ENCODE data around the gene TXLNG. TPM values are rescaled to one million over a fixed set of nuclear protein-coding genes. Genes with fewer than 3 reads are reported as not detected.
"Not testable (repeated sequence)": the region's sequence is repeated elsewhere in the genome, so short reads cannot be mapped to it uniquely, and the experiment has no call there.

The TXLNG gene
- total RNA-seq, 2 experiments from 2014 or later = 17.3 to 21.4 TPM

DNA sequence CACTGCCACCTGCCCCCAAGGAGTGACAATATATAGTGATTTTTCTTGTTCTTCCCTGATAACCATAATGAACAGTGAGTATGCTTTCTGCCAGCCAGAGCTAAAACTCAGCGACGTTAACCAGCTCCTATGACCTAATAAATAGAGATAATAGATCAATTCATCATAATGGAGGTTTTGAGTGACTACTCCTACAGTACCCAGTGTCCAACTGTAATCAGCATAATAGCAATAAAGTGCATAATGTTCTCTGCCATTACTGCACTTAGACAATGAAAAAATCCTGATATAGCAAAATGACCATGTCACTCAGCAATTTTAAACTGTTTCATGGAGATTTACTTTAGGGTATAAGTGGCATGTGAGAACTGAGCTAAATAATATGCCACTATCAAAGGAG lies 20.7 kb upstream of the TXLNG start:
- Mint-ChIP-seq H3K27ac (no peak overlapping the region), H3K27me3 (no peaks in the 10 kb centered on the region), H3K36me3 (ENCODE audit: low read depth) (no peaks in the 10 kb centered on the region), H3K4me3 (no peak overlapping the region), H3K9me3 (ENCODE audit: low read depth) (no peaks in the 10 kb centered on the region), H3K4me1 (no peaks in the 10 kb centered on the region)
- CTCF ChIA-PET = no interaction called here
- POLR2A ChIA-PET = no interaction called here
- DNase-seq = no peak
- intact Hi-C loops (cut with DNase I, micrococcal nuclease) = no loop called here
- no peak for ATAC-seq

- ChIA-PET CTCF (no interaction called here), POLR2A (no interaction called here)
- Mint-ChIP-seq H3K27ac (no peak overlapping the region), H3K36me3 (ENCODE audit: low read depth) (no peaks in the 10 kb centered on the region), H3K4me1 (no peaks in the 10 kb centered on the region), H3K27me3 (no peaks in the 10 kb centered on the region), H3K9me3 (ENCODE audit: low read depth) (no peaks in the 10 kb centered on the region), H3K4me3 (no peak overlapping the region)
- intact Hi-C loops (cut with DNase I, micrococcal nuclease) = no loop called here
- no peak for DNase-seq
- ATAC-seq = no peak
These were observed 15.2 kb upstream of the TXLNG start for GRCh38 chrX:16770970-16771482.

DNA sequence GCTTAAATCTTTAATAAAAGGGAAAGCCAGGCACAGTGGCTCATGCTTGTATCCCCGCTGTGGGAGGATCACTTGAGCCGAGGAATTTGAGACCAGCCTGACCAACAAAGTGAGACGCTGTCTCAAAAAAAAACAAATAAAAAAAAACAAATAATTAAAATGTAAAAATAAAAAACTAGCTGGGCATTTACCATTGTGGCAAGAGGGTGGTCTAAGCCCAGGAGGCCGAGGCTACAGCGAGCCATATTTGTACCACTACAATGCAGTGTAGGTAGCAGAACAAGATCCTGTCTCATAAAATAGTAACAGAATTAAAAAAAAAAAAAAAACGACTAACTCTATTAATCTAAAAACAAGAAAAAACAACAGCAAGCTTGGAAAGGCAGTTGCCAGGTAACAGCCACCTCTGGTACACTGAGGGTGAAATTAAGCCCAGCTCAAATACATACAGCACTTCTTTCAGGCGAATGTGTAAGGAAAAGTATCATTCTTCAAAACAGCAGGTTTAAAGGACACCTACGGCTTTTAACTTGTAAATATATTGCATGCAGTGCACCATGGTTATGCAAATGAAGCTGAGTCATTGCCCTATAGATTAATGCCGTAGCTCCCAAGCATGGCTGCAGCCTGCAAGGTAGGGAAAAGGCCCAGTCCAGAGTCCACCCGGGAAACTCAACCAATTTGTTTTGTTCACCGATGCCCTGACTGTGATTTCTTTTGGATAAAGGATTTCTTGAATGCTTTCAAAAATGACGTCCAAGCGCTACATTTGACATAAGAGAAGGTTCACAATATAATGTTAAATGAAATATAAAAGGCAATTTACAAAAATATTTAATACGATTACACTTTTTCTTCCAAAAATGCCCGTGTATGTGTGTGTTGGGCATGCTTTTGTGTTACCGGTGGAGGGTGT lies 14.5 kb upstream of the TXLNG start:
- Mint-ChIP-seq H3K27ac (no peak overlapping the region), H3K36me3 (ENCODE audit: low read depth) (no peaks in the 10 kb centered on the region), H3K4me1 (no peaks in the 10 kb centered on the region), H3K27me3 (no peaks in the 10 kb centered on the region), H3K4me3 (no peak overlapping the region), H3K9me3 (ENCODE audit: low read depth) (no peaks in the 10 kb centered on the region)
- DNase-seq = no peak
- intact Hi-C loops (cut with DNase I, micrococcal nuclease) = no loop called here
- no peak for ATAC-seq
- ChIA-PET CTCF (no interaction called here), POLR2A (no interaction called here)

- Mint-ChIP-seq H3K9me3 (ENCODE audit: low read depth) (no peaks in the 10 kb centered on the region), H3K36me3 (ENCODE audit: low read depth) (no peaks in the 10 kb centered on the region), H3K4me3 (no peak overlapping the region), H3K27ac (no peak overlapping the region), H3K4me1 (no peaks in the 10 kb centered on the region), H3K27me3 (no peaks in the 10 kb centered on the region)
- ATAC-seq (no peak), DNase-seq (no peak)
- POLR2A ChIA-PET = no interaction called here
- CTCF ChIA-PET = no interaction called here
- intact Hi-C loops (cut with DNase I, micrococcal nuclease) = no loop called here
These were observed 13.8 kb upstream of the TXLNG start for GRCh38 chrX:16772460-16772859.

DNA sequence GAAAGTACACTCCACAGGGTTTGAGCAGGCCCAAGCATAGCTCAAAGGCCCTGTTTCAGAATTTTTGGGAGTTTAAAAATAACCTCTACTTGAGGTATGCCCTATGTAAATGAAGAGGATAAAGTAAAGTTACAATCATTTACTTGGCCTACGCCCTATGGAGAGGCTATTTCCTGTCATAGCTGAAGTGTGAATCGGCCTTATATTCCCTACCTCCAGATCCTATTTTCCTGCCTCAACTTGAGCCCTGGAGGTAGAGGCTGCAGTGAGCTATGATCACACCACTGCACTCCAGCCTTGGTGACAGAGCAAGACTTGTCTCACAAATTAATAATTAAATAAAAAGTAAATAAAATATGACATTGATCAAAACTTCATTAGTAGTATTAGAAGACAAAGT lies 11.5 kb upstream of the TXLNG start:
- no peak overlapping the region for H3K27ac Mint-ChIP-seq
- ChIA-PET CTCF (no interaction called here), POLR2A (no interaction called here)
- no peaks in the 10 kb centered on the region for H3K27me3 Mint-ChIP-seq
- H3K4me1 Mint-ChIP-seq = no peaks in the 10 kb centered on the region
- H3K36me3 Mint-ChIP-seq (ENCODE audit: low read depth) = no peaks in the 10 kb centered on the region
- no peak overlapping the region for H3K4me3 Mint-ChIP-seq
- ATAC-seq = no peak
- intact Hi-C loops (cut with DNase I, micrococcal nuclease) = no loop called here
- DNase-seq = no peak
- no peaks in the 10 kb centered on the region for H3K9me3 Mint-ChIP-seq (ENCODE audit: low read depth)

DNA sequence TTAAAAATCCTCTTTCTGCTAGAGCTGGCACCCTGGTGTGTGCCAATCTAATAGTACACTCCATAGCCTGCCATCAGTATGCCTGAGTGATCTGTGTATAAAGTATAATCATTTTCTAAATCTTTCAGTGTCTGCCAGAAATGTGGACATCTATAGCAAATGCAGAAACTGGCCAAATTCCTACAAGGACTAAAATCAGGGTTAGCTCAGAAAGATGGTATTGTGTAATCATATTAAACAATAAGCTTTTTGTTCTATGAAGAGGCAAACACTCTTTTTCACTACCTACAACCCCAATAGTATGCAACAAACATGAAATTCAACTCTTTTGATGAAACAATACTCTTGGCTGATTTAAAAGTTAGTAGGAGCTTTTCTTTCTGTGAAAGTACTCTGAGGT lies 7.7 kb upstream of the TXLNG start:
- no peaks in the 10 kb centered on the region for H3K9me3 Mint-ChIP-seq (ENCODE audit: low read depth)
- POLR2A ChIA-PET = no interaction called here
- CTCF ChIA-PET = interaction anchor here (1.3 kb wide), 1 partner anchor 56 kb away, joined by 3 read pairs; no protein-coding TSS in a partner anchor
- ATAC-seq (no peak), DNase-seq (no peak)
- no peaks in the 10 kb centered on the region for H3K36me3 Mint-ChIP-seq (ENCODE audit: low read depth)
- no peaks in the 10 kb centered on the region for H3K27me3 Mint-ChIP-seq
- intact Hi-C loops (cut with DNase I, micrococcal nuclease) = no loop called here
- H3K4me1 Mint-ChIP-seq = no peaks in the 10 kb centered on the region
- H3K4me3 Mint-ChIP-seq = no peak overlapping the region
- no peak overlapping the region for H3K27ac Mint-ChIP-seq

DNA sequence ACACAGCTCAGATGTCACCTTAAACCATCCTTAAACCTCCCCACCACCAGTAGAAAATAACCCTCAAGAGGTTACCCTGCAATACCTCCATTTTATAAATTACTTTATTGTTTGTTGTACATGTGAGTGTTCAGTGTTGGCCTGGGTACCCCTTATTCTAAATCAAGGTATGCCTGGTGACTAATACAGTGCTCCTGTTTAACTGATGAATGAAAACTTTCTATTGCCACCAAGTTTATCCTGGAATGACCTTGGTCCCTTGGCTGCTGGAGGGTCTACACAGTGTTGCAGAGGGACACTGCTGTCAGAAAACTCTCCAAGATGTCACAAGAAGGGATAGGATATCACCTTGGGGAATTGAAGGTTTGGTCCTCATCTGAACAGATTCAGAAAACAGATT lies 7.3 kb upstream of the TXLNG start:
- Mint-ChIP-seq H3K27ac (no peak overlapping the region), H3K4me1 (no peaks in the 10 kb centered on the region), H3K36me3 (ENCODE audit: low read depth) (no peaks in the 10 kb centered on the region), H3K4me3 (no peak overlapping the region), H3K9me3 (ENCODE audit: low read depth) (no peaks in the 10 kb centered on the region), H3K27me3 (no peaks in the 10 kb centered on the region)
- ChIA-PET POLR2A (no interaction called here), CTCF (interaction anchor here (1.3 kb wide), 1 partner anchor 56 kb away, joined by 3 read pairs; no protein-coding TSS in a partner anchor)
- intact Hi-C loops (cut with DNase I, micrococcal nuclease) = no loop called here
- no peak for DNase-seq
- no peak for ATAC-seq

GRCh38 chrX:16779815-16780214 lies 6.5 kb upstream of the TXLNG start:
- H3K4me3 Mint-ChIP-seq; POLR2A ChIA-PET; H3K4me1 Mint-ChIP-seq; H3K36me3 Mint-ChIP-seq (ENCODE audit: low read depth); DNase-seq; H3K27me3 Mint-ChIP-seq; ATAC-seq; H3K9me3 Mint-ChIP-seq (ENCODE audit: low read depth); H3K27ac Mint-ChIP-seq: not testable (repeated sequence)
- intact Hi-C loops (cut with DNase I, micrococcal nuclease) = loop anchor here in 1 of 2 experiments (10.0 kb wide), 2 partner anchors 925 to 1905 kb away; partner anchors contain the start of genes AP1S2, FANCB and MOSPD2
- CTCF ChIA-PET = interaction anchor here (0.6 kb wide), 1 partner anchor 31 kb away, joined by 3 read pairs; no protein-coding TSS in a partner anchor

DNA sequence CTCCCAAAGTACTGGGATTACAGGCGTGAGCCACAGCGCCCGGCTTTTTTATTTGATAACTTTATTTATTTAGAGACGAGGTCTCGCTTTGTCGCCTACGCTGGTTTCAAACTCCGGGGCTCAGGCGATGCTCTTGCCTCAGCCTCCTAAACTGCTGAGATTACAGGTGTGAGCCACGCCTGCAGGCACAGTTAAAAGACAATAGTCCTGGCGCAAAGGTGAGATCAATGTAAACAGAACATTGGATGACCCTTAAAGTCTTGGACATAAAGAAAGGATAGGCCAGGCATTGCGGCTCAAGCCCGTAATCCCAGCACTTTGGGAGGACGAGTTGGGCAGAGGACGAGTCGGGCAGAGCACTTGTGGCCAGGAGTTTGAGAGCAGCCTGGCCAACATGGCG lies 2.8 kb upstream of the TXLNG start:
- CTCF ChIA-PET = no interaction called here
- no peak overlapping the region for H3K4me3 Mint-ChIP-seq
- peaks cover 7% of the 10 kb centered on the region for H3K36me3 Mint-ChIP-seq (ENCODE audit: low read depth)
- H3K9me3 Mint-ChIP-seq (ENCODE audit: low read depth) = no peaks in the 10 kb centered on the region
- ATAC-seq = no peak
- POLR2A ChIA-PET = no interaction called here
- peaks cover 14% of the 10 kb centered on the region for H3K4me1 Mint-ChIP-seq
- DNase-seq = no peak
- no peaks in the 10 kb centered on the region for H3K27me3 Mint-ChIP-seq
- no peak overlapping the region for H3K27ac Mint-ChIP-seq
- intact Hi-C loops (cut with DNase I, micrococcal nuclease) = loop anchor here in 1 of 2 experiments (10.0 kb wide), 2 partner anchors 929 to 1909 kb away; partner anchors contain the start of genes AP1S2, FANCB and MOSPD2

GRCh38 chrX:16784440-16784839 lies 1.8 kb upstream of the TXLNG start:
- peaks cover 14% of the 10 kb centered on the region for H3K4me1 Mint-ChIP-seq
- ATAC-seq; POLR2A ChIA-PET; H3K4me3 Mint-ChIP-seq; H3K36me3 Mint-ChIP-seq (ENCODE audit: low read depth); H3K27me3 Mint-ChIP-seq; CTCF ChIA-PET; DNase-seq; H3K27ac Mint-ChIP-seq; H3K9me3 Mint-ChIP-seq (ENCODE audit: low read depth): not testable (repeated sequence)
- intact Hi-C loops (cut with DNase I, micrococcal nuclease) = loop anchor here in 1 of 2 experiments (10.0 kb wide), 2 partner anchors 930 to 1910 kb away; partner anchors contain the start of genes AP1S2, FANCB and MOSPD2

DNA sequence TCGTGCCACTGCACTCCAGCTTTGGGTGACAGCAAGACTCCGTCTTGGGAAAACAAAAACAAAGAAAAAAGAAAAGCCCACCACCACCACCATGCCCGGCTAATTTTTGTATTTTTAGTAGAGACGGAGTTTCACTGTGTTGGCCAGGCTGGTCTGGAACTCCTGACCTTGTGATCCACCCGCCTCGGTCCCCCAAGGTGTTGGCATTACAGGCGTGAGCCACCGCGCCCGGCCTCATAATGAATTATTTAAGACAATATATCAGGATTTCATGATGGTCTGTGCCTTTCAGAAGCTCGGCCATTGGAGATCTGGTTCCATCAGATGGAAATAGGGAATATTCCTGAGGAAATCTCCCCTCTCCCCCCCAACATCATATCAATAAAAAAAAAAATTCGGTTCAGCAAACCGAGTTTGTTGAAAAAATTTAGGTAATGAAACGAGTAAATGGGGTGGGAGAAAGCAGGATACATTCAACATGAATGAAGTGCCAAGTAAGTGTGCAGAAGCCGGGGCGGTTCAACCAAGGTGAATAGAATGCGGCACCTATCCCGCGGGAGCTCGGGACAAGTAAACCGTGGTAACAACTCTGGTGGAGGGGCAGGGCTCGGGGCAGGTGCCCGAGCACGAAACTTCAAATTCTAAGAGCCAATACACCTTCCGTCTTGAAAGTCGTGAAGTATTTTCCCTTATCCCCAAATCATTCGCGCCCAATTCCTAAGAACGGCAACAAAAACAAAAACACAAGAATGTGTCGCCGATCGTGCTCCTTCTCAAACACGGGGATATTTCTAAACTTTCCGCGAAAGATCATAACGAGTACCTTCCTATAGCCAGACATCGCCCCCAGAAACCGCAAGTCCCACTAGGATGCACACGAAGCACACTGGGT lies 773 bp upstream of the TXLNG start:
- Mint-ChIP-seq H3K4me3 (peak overlapping the region; percentile 93), H3K9me3 (ENCODE audit: low read depth) (no peaks in the 10 kb centered on the region), H3K36me3 (ENCODE audit: low read depth) (peaks cover 7% of the 10 kb centered on the region), H3K4me1 (peaks cover 14% of the 10 kb centered on the region), H3K27ac (peak overlapping the region; percentile 76), H3K27me3 (no peaks in the 10 kb centered on the region)
- intact Hi-C loops (cut with DNase I, micrococcal nuclease) = loop anchor here (1.0 to 10.0 kb wide), 5 partner anchors 66 to 1911 kb away; partner anchors contain the start of genes RBBP7 (in 2 of the 2), SYAP1 (in 2 of the 2), AP1S2 (in 1 of the 2) and FANCB (in 1 of the 2)
- CTCF ChIA-PET = interaction anchor here (0.7 kb wide), 1 partner anchor 101 kb away, joined by 4 read pairs; no protein-coding TSS in a partner anchor
- POLR2A ChIA-PET = interaction anchor here (1.0 kb wide), 1 partner anchor 65 kb away, joined by 3 read pairs; no protein-coding TSS in a partner anchor
- peak; percentile 29 for DNase-seq
- ATAC-seq = no peak

Data from activated CD4-positive, alpha-beta T cell treated with anti-CD3 and anti-CD28 coated beads for 36 hours (primary cell).